ENCODE measurements around the gene HSD17B3. TPM values are rescaled to one million over a fixed set of nuclear protein-coding genes. Genes with fewer than 3 reads are reported as not detected.

The HSD17B3 gene
- total and polyA plus RNA-seq, 7 donors = 0.66 to 1.4 (median 1.0) TPM; not detected in 4

DNA sequence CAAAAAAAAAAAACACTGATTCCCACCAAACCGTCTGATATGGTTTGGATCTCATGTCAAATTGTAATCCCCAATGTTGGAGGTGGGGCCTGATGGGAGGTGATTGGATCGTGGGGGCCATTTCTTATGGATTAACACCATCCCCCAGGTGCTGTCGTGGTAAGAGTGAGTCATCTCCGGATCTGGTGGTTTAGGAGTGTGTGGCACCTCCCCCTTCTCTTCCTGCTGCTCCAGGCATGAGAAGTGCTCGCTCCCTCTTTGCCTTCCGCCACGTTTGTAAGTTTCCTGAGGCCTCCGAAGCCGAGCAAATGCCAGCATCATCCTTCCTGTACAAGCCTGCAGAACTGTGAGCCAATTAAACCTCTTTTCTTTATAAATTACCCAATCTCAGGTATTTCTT, 45.2 kb downstream of the HSD17B3 start:
- no peak for DNase-seq
- H3K4me3 ChIP-seq = no peak overlapping the region
- H3K27ac ChIP-seq = no peak overlapping the region
- 58 to 85% methylated on average over 9 of the region's 9 CpGs for WGBS, 2 donors
- no peaks in the 10 kb centered on the region for H3K36me3 ChIP-seq
- intact Hi-C loops (cut with DNase I) = no loop called here
- H3K27me3 ChIP-seq = no peaks in the 10 kb centered on the region
- TF ChIP-seq EP300 (IDR thresholded peaks at IDR 0.05) (no peak), POLR2AphosphoS5 (IDR thresholded peaks at IDR 0.05) (no peak), POLR2A (IDR thresholded peaks at IDR 0.05) (no peak)
- TF ChIP-seq, protein P1, sequence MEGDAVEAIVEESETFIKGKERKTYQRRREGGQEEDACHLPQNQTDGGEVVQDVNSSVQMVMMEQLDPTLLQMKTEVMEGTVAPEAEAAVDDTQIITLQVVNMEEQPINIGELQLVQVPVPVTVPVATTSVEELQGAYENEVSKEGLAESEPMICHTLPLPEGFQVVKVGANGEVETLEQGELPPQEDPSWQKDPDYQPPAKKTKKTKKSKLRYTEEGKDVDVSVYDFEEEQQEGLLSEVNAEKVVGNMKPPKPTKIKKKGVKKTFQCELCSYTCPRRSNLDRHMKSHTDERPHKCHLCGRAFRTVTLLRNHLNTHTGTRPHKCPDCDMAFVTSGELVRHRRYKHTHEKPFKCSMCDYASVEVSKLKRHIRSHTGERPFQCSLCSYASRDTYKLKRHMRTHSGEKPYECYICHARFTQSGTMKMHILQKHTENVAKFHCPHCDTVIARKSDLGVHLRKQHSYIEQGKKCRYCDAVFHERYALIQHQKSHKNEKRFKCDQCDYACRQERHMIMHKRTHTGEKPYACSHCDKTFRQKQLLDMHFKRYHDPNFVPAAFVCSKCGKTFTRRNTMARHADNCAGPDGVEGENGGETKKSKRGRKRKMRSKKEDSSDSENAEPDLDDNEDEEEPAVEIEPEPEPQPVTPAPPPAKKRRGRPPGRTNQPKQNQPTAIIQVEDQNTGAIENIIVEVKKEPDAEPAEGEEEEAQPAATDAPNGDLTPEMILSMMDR (IDR thresholded peaks at IDR 0.05) = no peak
- H3K9me3 ChIP-seq = no peaks in the 10 kb centered on the region
- peaks cover 0 to 7% (median 0%) of the 10 kb centered on the region in 4 donors for H3K4me1 ChIP-seq

DNA sequence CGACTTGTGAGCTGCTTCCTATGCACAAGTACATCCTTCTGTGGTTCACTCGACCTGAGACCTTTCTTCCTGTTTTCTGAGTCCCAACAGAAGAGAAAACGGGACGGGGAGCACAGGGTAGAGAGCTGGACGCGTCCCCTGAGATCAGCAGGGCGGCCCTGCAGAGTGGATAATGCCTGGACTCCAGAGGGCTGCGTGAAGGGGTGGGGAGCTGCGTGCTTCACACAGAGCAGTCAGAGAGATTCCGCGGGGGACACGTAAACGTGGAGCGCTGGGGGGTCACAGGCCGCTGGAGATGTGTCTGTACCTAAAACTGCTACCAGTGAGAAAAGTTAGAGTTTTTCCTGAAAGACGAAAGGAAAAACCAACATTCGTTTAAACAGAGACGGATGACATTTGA, 46.3 kb downstream of the HSD17B3 start:
- no peaks in the 10 kb centered on the region for H3K36me3 ChIP-seq
- 85 to 88% methylated on average over 18 of the region's 18 CpGs for WGBS, 2 donors
- no peaks in the 10 kb centered on the region for H3K9me3 ChIP-seq
- H3K27me3 ChIP-seq = no peaks in the 10 kb centered on the region
- DNase-seq = no peak
- peaks cover 0 to 5% (median 0%) of the 10 kb centered on the region in 4 donors for H3K4me1 ChIP-seq
- intact Hi-C loops (cut with DNase I) = no loop called here
- TF ChIP-seq, protein P1 (IDR thresholded peaks at IDR 0.05) = no peak
- no peak for TF ChIP-seq EP300 (IDR thresholded peaks at IDR 0.05)
- TF ChIP-seq POLR2A (IDR thresholded peaks at IDR 0.05) = no peak
- TF ChIP-seq POLR2AphosphoS5 (IDR thresholded peaks at IDR 0.05) = no peak
- no peak overlapping the region for H3K4me3 ChIP-seq
- no peak overlapping the region for H3K27ac ChIP-seq

DNA sequence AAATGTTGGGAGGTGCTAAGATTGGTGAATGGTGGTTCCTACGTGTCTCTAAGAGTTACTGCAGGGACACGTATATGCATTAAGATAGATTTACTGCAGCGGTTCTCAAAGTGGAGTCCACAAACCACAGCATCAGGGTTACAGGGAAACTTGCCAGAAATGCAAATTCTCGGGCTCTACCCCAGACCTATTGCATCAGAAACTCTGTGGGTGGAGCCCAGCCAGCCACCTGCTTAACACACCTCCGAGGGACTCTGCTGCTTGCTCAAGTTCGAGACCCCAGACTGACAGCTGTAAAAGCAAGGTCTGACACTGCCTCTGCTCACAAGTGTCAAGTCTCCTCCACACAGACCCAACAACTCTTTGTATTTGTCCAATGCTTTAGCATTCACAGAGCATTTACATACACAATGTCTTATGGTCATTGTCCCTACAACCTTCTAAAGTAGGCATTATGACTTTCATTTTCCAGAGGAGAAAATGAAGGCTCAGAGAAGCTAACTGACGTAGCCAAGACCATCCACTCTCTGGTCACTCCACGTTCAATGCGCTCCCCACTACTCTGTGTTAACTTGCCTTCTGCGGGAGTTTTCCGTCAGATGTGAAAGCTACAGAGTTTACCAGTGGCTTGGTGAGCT, 48.8 kb downstream of the HSD17B3 start:
- Histone ChIP-seq H3K4me3 (no peak overlapping the region), H3K9me3 (no peaks in the 10 kb centered on the region), H3K36me3 (no peaks in the 10 kb centered on the region), H3K27ac (no peak overlapping the region), H3K4me1 (no peaks in the 10 kb centered on the region), H3K27me3 (no peaks in the 10 kb centered on the region)
- WGBS, 2 donors = 65 to 68% methylated on average over 11 of the region's 11 CpGs
- intact Hi-C loops (cut with DNase I) = no loop called here
- no peak for DNase-seq
- no peak for TF ChIP-seq POLR2A (IDR thresholded peaks at IDR 0.05)
- no peak for TF ChIP-seq EP300 (IDR thresholded peaks at IDR 0.05)
- TF ChIP-seq, protein P1 (IDR thresholded peaks at IDR 0.05) = no peak
- no peak for TF ChIP-seq POLR2AphosphoS5 (IDR thresholded peaks at IDR 0.05)

DNA sequence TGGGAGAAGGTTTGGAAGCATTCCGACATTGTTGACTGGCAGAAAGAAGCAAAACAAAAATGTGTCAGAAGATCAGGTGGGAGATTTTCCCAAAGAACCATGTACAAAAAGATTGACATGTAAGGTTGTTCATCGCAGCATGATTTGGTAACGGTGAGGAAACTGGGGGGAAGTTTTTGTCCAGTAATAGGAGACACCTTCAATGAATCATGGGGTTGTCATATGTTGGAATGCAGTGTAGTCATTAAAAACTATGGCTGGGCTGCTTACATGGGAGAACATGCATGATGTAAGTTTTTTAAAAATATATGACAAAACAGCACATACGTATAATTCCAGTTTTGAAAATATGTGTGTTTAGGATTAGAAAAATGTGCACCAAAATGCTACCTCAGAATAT, 50.5 kb downstream of the HSD17B3 start:
- no peak for DNase-seq
- TF ChIP-seq, protein P1 (IDR thresholded peaks at IDR 0.05) = no peak
- TF ChIP-seq POLR2AphosphoS5 (IDR thresholded peaks at IDR 0.05) (no peak), EP300 (IDR thresholded peaks at IDR 0.05) (no peak), POLR2A (IDR thresholded peaks at IDR 0.05) (no peak)
- no peaks in the 10 kb centered on the region for H3K27me3 ChIP-seq
- H3K36me3 ChIP-seq = no peaks in the 10 kb centered on the region
- H3K27ac ChIP-seq = no peak overlapping the region
- H3K9me3 ChIP-seq = no peaks in the 10 kb centered on the region
- intact Hi-C loops (cut with DNase I) = no loop called here
- H3K4me1 ChIP-seq = no peaks in the 10 kb centered on the region
- H3K4me3 ChIP-seq = no peak overlapping the region
- WGBS, 2 donors = 96% methylated on average over 4 of the region's 4 CpGs

DNA sequence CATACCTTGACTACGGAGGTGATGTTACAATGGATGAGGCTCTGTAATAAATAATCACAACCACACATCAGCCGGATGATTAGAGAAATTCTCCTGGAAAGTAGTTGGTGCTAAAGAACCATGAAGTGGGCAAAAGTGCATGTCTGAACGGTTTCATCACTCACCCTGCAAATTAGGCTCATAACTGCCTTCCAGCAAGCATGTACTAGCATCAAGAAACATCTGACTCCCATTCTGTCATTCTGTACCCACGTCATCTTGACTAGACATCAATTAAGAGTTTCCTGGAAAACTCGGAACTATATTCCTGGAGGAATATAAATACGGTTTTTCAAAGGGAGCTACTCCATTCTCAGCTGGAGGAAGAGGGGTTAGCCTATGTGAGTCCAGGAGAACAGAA, 52.2 kb downstream of the HSD17B3 start:
- 74 to 89% methylated on average over 6 of the region's 6 CpGs for WGBS, 2 donors
- TF ChIP-seq EP300 (IDR thresholded peaks at IDR 0.05) = no peak
- no peak for TF ChIP-seq POLR2A (IDR thresholded peaks at IDR 0.05)
- TF ChIP-seq POLR2AphosphoS5 (IDR thresholded peaks at IDR 0.05) = no peak
- TF ChIP-seq, protein P1 (IDR thresholded peaks at IDR 0.05) = no peak
- Histone ChIP-seq H3K9me3 (no peaks in the 10 kb centered on the region), H3K27me3 (no peaks in the 10 kb centered on the region), H3K36me3 (no peaks in the 10 kb centered on the region), H3K27ac (no peak overlapping the region), H3K4me1 (no peaks in the 10 kb centered on the region), H3K4me3 (no peak overlapping the region)
- DNase-seq = no peak
- intact Hi-C loops (cut with DNase I) = no loop called here

All from sigmoid colon (tissue), 7 donors.